NCI-H526 (cell line): ENCODE measurements around the gene HTRA3.
A peak's percentile ranks its signal among the peaks of the same experiment; 100 is the strongest.
"Not testable (repeated sequence)": the region's sequence is repeated elsewhere in the genome, so short reads cannot be mapped to it uniquely, and the experiment has no call there.

Source experiments
- DNase-seq, 2 experiments: peaks; one replicate each; lab custom pipeline; 2025; lab: John Stamatoyannopoulos, UW

HTRA3 gene

DNA sequence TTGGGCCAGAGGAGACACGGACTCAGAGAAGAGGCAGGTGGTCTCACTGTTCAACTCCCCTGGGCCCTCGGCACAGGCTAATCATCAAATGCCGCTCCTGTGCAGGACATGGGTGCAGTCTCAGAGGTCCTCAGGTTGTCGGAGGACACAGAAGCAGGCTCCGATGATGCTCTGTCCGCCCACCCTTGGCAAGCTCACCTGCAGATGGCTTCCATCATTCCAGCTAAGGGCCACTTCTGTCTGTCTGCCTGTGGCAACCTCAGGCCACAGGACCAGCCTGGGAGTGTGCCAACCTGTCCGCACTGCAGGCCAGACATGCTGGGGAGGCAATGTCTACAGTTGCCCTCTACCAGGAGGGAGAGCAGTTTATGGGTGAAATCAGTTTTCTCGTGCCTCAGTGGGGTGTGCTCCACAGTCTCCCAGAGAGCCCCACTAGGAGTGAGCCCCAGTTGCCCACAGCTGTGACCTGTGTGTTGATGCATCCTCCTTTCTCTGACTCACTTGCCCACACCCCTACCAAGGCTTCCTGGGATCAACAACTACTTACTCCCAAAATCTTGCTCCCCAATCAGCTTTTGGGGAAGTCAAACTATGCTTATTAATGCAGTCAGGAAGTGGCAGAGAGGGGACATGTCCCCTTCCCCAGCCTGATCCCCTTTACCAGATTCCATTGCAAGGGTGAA is 55.9 kb downstream of the HTRA3 start:
- DNase-seq: no peak

DNA sequence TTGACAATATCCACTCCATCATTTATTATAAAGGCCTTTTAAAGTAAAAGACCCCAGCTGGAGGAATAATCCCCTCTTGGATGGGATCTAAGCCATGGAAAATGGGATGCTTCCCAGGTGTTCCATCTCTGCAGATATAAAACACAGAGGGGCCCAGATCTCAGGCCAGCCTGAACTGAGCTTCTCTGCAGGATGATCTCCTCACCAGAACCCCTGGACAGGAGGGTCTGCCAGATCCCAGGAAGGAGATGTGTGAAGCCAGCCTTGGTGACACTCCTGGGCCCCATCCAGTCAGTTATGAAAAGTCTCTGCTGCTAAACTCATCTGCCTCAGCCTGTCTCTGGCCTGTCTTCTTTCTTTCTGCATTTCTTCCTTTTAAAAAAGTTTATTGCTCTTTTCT is 56.7 kb downstream of the HTRA3 start:
- DNase-seq: no peak

DNA sequence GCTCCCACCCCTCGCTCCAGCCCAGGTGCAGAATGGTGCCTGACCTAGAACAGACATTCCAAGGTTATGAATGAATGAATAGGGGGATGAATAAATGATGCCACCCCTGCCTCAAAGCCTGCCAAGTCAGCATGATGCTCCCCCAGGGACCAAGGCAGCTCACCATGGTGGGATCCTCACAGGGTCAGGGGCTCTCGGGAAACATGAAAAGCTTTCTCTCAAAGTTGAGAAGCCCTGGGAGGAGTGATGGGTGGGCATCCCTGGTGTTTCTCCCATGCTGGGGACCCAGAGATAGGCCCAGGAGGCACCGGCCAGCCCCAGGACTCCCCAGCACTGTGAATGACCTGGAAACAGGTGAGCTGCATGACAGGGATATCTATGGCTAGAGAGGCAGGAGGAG is 58.9 kb downstream of the HTRA3 start:
- no peak for DNase-seq

DNA sequence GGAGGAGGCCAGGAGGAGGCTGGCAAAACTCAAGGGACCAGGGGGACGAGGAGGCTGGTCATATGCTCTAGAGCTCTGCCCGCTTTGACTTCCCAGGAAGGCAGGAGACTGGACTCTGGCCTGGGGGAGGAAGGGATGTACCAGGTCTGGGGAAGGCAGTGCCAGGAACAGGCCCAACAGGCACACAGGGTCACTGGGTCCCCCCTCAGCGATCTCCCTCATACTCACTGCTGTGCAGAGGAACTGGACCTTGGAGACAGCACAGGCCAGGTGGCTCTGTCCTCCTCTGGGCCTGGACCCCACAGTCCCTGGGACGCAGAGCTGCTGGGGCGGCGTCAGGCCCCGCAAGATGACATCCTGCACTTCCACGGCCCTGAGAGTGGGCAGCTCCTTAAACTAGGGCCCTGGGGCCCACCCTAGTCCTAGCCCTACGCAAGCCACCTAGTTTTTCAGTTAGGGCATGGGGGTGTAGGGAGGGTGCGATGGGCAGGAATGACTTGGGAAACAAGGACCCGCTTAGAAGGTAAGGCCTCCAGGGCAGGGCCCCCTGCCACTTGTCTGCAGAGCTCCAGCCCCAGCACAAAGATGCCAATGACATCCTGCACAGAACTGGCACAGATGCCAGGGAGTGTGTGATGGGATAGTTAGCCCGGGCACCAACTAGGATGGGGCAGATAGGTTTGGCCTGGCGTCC is 59.5 kb downstream of the HTRA3 start:
- DNase-seq: no peak

DNA sequence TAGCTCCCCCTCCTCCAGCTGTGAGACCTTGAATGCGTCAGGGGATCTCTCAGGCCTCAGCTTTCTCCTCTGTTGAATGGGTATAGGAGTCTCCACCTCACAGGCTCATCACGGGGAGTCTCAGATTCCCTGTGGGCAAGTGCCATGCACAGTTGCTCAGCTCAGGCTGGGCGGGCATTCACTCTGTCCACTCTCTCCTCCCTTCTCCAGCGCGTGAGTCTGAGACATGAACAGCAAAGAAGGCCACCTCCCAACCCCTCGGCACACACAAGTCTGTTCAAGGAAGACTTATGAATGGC is 60.0 kb downstream of the HTRA3 start:
- DNase-seq: no peak

DNA sequence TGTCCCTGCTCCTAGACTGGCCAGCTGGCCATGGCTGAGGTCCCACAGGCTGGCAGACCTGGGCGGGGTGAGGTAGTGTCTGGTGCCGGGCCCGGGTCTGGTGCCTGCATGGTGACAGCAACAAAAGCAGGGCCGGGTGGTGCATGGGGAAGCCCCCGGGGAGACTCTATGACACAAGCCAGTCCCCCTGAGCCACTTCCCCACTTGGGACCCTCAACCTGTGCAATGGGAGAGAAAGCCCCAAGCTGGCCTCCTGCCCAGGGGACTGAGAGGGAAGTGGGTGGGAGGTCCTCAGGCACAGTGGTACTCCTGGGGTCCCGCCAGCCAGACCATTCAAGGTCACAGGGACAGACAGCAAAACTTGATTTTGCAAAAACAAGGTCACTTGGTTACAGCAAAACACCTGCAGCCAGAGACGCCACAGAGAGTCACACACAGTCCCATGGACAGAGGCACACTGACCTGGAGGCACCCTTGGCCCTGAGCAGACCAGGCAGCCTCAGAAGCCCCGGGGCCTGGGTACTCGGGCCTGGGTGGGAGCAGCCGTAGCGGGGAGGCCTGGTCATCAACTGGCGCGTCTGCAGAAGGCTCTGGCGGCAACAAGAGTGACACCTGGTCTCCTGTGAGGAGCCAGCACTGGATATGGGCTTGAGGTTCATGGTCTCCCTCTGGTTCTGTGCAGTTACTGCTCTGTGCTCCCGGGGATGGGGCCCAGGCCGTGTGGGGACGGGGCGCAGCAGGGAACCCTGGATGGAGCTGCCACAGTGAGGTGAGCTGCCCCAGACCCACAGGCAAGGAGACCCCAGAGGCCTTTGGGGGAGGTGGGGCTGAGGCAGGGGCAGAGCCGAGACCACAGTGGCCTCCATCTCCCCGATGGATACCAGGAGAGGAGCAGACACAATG is 60.6 kb downstream of the HTRA3 start:
- no peak for DNase-seq

DNA sequence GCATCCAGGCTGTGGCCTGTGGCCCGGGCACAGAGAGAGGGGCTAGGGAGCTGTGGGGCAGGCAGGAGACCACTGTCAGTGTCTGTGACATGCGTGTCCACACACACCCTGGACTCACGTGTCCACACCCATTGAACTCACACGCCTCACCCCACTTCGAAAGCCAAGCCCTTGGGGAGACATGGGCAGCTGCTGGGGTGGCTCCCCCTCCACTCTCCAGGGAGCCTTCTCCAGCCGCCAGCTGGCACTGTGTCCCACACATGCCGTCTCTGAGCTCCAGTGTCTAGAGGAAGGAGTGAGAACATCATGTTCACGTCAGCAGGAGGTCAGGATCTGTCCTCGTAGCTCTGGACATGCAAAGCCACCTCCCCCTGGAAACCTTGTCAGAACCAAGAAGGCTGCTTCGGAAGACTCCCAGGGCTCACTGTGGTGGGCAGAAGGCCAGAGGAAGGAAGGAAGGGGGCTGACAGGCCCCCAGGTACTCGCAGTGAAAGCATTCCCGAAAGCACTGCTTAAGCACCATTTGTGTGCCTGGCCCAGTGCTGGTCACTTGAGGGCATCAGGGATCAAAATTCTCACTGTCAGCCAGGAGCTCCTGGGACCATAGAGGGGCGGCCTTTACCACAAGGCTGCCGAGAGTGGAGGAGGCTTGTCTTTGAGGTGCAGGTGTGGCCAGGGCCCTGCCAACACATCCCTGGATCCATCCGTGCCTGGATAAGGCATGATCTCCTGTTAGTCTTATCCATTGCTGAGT is 61.4 kb downstream of the HTRA3 start:
- DNase-seq: no peak

DNA sequence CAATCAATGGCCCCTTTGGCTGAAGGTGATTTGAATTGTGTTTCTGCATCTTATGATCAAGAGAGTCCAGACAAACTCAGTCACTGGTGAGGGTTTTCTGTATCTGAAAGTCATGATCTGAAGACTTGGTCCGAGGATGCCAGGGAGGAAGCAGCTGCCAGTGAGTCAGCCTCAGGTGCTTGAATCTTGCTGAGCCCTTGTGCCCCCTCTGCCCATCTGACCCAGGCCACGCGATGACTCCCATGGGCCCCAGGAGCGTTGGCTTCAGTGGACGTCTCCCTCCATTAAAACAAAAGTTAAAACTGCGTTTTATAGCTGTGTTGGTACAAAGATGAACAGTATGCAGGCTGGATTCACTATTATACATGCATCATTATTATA is 62.0 kb downstream of the HTRA3 start:
- DNase-seq: no peak

DNA sequence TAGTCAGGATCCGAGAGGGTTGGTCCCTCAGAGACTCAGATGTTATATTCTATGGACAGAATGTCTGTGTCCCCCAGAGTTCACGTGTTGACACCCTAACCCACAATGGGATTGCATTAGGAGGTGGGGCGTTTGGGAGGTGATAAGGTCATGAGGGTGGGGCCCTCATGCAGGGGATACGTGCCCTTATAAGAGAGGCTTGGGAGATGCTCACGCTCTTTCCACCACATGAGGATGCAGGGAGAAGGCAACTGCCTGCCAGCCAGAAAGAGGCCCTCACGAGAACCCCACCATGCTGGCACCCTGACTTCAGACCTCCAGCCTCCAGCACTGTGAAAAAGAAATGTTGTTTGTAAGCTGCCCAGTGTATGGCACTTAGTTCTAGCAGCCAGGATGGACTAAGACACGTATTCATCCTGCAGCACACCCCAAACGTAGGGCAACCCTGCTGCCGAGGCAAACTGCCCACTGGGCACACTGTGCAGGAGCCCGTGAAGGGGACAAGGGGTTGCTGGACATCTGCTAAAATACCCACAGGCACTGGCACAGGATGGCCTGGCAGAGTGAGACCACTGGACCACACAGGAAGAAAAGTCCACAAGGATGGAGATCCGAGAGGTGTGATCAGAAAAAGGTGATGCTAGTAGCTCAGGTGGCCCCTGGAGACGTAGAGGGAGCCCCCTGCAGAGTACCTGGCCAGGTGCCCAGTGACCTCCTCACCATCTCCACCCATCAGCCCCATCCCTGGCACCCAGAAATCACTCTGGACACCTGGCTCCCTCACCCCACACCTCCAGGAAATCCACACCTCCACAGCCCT is 62.7 kb downstream of the HTRA3 start:
- DNase-seq: no peak

DNA sequence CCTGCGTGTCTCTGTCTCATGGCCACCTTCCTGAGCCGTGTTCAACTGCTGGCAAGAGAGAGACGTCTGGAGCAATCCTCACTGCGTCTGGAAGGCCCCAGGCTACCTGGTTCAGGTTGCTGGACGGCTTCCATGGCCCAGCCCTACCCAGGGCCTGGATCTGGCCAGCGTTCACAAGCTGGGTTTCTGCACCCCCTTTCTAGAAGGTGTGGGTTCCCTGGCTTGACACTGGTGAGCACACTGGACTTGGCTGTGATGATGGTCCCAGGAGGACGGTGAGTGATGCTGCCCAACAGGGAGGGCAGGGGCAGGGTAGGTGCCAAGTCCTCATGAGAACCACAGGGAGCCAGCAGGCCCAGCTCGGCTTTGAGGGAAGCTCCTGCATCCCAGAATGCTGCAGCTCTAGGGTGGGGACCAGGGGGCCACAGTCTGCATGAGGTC is 63.4 kb downstream of the HTRA3 start:
- no peak for DNase-seq

DNA sequence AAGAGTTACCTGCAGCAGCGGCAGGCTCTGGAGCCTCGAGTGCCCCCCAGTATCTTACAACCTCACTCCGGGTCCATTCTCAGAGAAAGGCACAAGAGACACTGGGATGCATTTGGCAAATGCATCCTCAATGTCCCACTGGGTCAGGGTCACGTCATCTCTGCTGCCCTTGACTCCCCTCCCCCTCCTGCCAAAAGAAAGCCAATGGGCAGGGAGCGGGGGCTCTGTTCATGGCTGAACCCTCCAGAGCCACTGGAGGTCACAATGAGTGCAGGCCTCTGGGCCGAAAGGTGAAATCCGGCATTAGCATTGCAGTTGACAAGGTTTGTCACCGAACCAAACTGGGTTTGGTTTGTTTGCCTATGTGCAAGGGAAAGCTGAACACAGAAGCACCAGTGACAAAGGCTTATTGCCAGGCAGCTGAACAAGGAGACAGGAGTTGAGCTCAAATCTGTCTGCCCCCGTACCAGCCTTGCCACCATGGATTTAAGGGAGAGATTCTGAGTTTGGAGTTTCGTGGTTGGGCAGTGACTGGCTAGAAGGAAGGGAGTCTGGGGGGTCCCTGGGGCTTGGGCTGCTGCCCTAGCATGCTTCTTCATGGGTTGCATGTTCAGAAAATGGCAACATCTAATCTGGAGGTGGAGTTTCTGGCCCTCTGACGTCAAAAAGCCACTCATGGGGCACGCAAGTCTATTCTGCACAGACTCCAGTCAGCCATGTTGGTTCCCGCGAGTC is 64.3 kb downstream of the HTRA3 start:
- no peak for DNase-seq

DNA sequence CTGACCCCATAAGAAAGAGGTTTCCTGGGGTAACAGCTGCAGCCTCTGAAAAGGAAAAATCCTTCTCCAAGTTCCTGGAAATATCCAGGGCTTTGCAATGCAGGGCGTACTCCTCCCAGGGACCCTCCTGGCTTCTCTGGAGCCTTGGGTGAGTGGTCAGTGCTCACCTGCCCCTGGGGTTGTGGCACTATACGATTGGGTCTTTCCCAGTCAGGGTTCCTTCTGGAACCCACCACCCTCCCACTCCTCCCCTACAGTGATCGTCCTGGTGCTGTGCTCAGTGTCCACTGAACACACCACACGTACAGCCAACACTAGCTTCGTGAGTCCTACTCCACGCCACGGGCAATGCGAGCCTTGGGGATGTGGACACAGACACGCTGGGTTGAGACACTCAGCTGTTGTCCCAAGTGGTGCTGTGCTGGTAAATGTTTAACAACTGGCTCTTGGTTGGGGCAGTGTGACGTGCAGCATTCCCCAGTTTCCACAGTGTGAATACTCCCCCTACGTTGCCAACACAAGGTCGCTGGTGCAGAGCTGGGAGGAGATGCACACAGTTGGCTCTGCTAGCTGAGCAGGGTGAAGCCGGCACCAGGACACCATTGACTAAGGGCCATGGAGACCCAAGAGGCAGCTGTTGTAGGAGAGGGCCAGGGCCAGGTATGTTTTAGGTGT is 65.4 kb downstream of the HTRA3 start:
- DNase-seq: no peak

DNA sequence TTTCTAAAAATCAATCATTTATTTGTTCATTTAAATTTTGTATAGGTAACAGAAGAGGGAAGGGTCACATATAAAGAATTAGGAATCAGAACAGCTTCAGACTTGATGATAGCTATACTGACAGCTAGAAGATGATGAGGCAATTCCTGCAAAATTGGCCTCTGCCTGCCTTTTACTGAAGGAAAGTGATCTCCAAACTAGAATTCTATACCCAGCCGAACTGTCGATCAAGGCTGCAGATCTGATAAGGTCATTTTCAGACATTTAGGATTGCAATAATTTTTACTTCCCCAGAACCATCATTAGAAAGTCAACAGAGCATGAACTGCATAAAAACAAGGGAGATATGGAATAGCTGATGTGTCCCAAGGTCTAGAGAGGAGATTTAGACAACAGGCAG is 66.3 kb downstream of the HTRA3 start:
- no peak for DNase-seq

DNA sequence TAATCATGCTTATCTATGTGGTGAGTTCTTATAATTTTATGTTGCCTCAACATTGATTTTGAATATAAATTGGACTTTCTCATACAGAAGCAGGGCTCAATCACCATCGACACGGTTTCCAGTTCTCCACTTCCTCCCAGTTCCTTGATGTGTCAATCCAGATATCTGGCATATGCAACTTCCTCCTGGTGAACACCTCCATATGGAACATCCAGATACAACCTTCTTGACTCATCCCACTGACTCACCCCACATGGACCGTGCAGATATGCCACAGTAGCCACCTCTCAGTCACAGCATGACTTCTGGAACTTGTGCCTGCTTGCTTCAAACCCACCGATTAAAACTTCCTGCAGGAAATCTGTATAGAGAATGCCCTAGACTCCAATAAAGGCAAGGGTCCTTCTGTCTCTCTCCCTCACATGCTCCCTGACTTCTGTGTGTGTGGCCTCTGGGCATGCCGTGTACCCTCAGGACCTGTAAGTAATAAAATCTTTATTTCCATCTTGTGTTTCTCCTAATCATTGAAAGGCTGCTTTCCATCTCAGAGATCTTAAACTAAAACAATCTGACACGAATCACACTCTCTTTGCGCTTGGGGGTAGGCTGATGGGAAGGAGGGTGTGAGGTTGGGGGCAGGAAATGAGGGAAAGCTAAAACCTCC is 67.0 kb downstream of the HTRA3 start:
- DNase-seq: no peak

DNA sequence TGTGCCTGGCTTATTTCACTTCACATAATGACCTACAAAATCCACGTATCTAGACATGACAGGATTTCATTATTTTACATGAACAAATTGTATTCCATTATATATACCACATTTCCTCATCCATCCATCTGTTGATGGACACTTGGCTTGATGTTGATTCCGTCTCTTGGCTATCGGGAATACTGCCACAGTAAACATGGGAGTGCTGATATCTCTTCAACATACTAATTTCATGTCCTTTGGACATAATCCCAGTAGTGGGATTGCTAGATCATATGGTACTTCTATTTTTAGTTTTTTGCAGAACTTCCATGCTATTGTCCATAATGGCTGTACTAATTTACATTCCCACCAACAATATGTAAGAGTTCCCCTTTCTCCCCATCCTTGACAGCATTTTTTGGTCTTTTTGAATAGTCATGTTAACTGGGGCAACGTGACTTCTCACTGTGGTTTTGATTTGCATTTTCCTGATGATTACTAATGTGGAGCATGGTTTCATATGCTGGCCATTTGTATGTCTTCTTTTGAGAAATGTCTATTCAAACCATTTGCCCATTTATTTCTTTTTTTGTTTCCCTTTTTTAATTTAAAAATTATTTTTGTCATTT is 68.9 kb downstream of the HTRA3 start:
- DNase-seq: peak in 1 of 2 experiments; percentile 15

DNA sequence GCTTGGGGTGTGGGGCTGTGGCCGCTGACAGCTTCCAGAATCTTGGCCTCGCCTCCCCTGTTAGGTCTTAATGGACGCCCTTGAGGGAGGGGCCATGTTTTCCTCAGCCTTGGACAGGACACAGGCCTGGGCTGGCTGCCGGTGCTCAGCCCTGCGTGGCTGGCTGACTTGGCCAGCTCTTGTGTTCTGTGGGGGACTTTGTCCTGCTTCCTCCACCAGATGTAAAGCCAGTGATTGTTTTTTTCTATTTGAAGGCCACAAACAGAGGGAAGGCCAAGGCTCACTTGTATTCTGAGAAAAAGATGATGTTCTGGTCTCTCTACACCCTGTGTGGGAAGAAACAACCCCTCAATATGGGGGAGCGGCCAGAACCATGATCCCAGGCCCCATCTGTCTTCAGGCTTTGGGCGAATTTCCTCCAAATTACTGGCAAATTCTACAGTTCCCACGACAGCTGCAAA is 71.3 kb downstream of the HTRA3 start:
- no peak for DNase-seq

DNA sequence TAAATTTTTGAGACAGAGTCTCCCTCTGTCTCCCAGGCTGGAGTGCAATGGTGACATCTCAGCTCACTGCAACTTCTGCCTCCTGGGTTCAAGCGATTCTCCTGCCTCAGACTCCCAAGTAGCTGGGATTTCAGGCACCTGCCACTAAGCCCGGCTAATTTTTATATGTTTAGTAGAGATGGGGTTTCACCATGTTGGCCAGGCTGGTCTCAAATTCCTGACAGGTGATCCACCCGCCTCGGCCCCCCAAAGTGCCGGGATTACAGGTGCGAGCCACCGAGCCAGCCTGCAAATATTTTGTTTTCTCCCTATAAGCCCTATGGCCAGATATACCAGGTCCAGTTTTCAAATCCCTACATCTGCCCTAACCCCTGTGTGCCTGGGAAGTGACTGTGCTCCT is 71.7 kb downstream of the HTRA3 start:
- not testable (repeated sequence) for DNase-seq

DNA sequence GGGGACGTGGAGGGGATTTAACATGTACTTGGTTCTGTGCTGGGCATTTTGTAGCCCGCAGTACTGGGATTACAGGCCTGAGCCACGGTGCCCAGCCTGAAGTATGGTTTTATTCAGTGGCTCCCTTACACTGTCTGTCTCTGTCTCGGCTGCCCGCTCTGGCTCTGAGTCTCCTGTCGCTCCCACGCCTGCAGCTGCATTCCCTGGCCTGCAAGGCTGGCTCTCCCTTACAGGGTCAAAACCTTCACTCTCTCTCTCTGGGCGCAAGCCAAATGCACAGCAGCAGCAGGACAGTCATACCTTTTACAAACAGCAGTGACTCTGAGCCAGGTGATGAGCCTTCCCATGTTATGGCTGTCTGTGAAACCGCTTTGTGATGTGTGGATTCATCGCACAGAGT is 72.1 kb downstream of the HTRA3 start:
- DNase-seq: no peak

DNA sequence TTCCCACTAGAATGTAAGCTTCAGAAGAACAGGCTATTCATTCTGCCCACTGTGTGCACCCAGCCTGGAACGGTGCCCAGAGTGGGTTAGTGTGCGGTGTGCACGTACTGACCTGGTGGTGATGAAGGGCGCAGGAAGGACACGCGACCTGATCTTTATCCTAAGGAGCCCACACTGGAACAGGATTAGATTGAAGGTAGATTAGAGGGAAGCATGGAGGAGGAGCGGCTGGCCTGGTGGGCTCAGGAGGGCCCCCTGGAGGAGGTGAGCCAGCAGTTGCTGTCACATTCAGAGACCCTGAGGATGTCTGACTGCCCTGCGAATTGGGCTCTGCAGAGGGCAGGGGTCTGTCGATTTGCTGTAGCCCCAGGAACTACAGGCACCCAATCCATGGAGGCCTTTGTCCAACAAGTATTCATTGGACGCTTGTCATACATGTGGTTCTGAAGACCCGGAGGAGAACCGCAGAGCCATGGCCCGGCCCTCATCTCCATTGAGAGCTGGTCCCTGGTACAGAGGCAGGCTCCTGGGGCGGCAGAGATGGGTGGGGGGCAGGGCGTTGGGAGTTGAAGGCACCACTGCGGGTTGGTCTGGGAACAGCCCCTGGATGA is 73.2 kb downstream of the HTRA3 start:
- no peak for DNase-seq
